DOHH2 (cell line): ENCODE measurements around the gene SLC2A10.

Experiments
- H3F3A ChIP-seq: fragments of 200-600 bp; sonication (generic), shearing (Covaris generic); 2 replicates; pipeline ENCODE4 v1.6.0; 2016; ENCODE audit warnings: antibody characterized with exemption, mild to moderate bottlenecking; ENCODE audit not compliant: control insufficient read depth, insufficient read depth
- H3K27ac ChIP-seq: fragments of 200-600 bp; sonication (generic); 2 replicates; pipeline ENCODE4 v1.5.1; 2014; ENCODE audit warnings: low read depth, mild to moderate bottlenecking, low read length, moderate library complexity
- H3K27me3 ChIP-seq: fragments of 200-600 bp; sonication (generic); 2 replicates; pipeline ENCODE4 v1.6.1; 2014; ENCODE audit warnings: mild to moderate bottlenecking, low read length, mixed read lengths; ENCODE audit not compliant: control insufficient read depth
- H3K36me3 ChIP-seq: fragments of 200-600 bp; sonication (generic); 2 replicates; pipeline ENCODE4 v1.6.1; 2014; ENCODE audit warnings: mild to moderate bottlenecking, low read length, moderate library complexity, mixed read lengths; ENCODE audit not compliant: control insufficient read depth
- H3K4me1 ChIP-seq: fragments of 200-600 bp; sonication (generic); 2 replicates; pipeline ENCODE4 v1.6.1; 2014; ENCODE audit warnings: mild to moderate bottlenecking, low read length, mixed read lengths; ENCODE audit not compliant: control insufficient read depth
- H3K4me2 ChIP-seq: fragments of 200-600 bp; sonication (generic); 2 replicates; pipeline ENCODE4 v1.6.0; 2014; ENCODE audit warnings: mild to moderate bottlenecking, low read length, moderate library complexity
- H3K4me3 ChIP-seq: fragments of 200-600 bp; sonication (generic); 2 replicates; pipeline ENCODE4 v1.5.1; 2014; ENCODE audit warnings: mild to moderate bottlenecking, low read length, mixed read lengths
- H3K79me2 ChIP-seq: fragments of 200-600 bp; sonication (generic); 2 replicates; pipeline ENCODE4 v1.6.1; 2014; ENCODE audit warnings: mild to moderate bottlenecking, low read length, mixed read lengths; ENCODE audit not compliant: control insufficient read depth
- H3K9me2 ChIP-seq: fragments of 200-600 bp; sonication (generic); replicated peaks from 2 replicates; pipeline ENCODE4 v1.6.1; 2014; ENCODE audit warnings: mild to moderate bottlenecking, low read length, mixed read lengths; ENCODE audit not compliant: control insufficient read depth
- H3K9me3 ChIP-seq: fragments of 200-600 bp; sonication (generic); 2 replicates; pipeline ENCODE4 v1.6.1; 2014; ENCODE audit warnings: antibody characterized with exemption, low read length, mixed read lengths; ENCODE audit not compliant: control insufficient read depth, insufficient read depth
- H4K20me1 ChIP-seq: fragments of 200-600 bp; sonication (generic); 2 replicates; pipeline ENCODE4 v1.6.0; 2014; ENCODE audit warnings: low read depth, mild to moderate bottlenecking, antibody characterized with exemption, low read length, moderate library complexity; ENCODE audit not compliant: control insufficient read depth, insufficient read depth
- CTCF ChIP-seq: fragments of 200-600 bp; sonication (generic); IDR thresholded peaks from one replicate; pipeline ENCODE4 v1.5.1; 2014; ENCODE audit warnings: antibody characterized with exemption, mild to moderate bottlenecking, low read depth, low read length; ENCODE audit not compliant: poor library complexity, severe bottlenecking
- EZH2phosphoT487 ChIP-seq: fragments of 200-600 bp; sonication (generic); IDR thresholded peaks from 2 replicates; pipeline ENCODE4 v1.6.1; 2017; ENCODE audit warnings: borderline replicate concordance, mild to moderate bottlenecking, antibody characterized with exemption, low read length, moderate library complexity, mixed read lengths

SLC2A10 gene

GRCh38 chr20:46755483-46756413 is 46.3 kb downstream of the SLC2A10 start:
- Histone ChIP-seq H3K27me3 (no peaks in the 10 kb centered on the region), H4K20me1 (no peaks in the 10 kb centered on the region; the same call in 1 of the 2 replicates), H3K9me3 (no peaks in the 10 kb centered on the region), H3F3A (no peaks in the 10 kb centered on the region), H3K9me2 (no peaks in the 10 kb centered on the region), H3K4me2 (no peak overlapping the region), H3K79me2 (no peaks in the 10 kb centered on the region), H3K4me1 (peaks cover 4% of the 10 kb centered on the region), H3K4me3 (no peak overlapping the region), H3K36me3 (no peaks in the 10 kb centered on the region), H3K27ac (no peak overlapping the region)
- TF ChIP-seq CTCF (no peak), EZH2phosphoT487 (no peak)

GRCh38 chr20:46756419-46756818 is 47.0 kb downstream of the SLC2A10 start:
- H3K9me3 ChIP-seq = no peaks in the 10 kb centered on the region
- no peaks in the 10 kb centered on the region for H3K36me3 ChIP-seq
- H3K4me3 ChIP-seq = no peak overlapping the region
- no peaks in the 10 kb centered on the region for H3F3A ChIP-seq
- no peaks in the 10 kb centered on the region for H3K79me2 ChIP-seq
- H3K4me1 ChIP-seq = peaks cover 4% of the 10 kb centered on the region
- no peaks in the 10 kb centered on the region for H3K9me2 ChIP-seq
- no peak overlapping the region for H3K4me2 ChIP-seq
- H3K27me3 ChIP-seq = no peaks in the 10 kb centered on the region
- no peak overlapping the region for H3K27ac ChIP-seq
- no peaks in the 10 kb centered on the region; the same call in 1 of the 2 replicates for H4K20me1 ChIP-seq
- TF ChIP-seq EZH2phosphoT487 (no peak), CTCF (no peak)

DNA sequence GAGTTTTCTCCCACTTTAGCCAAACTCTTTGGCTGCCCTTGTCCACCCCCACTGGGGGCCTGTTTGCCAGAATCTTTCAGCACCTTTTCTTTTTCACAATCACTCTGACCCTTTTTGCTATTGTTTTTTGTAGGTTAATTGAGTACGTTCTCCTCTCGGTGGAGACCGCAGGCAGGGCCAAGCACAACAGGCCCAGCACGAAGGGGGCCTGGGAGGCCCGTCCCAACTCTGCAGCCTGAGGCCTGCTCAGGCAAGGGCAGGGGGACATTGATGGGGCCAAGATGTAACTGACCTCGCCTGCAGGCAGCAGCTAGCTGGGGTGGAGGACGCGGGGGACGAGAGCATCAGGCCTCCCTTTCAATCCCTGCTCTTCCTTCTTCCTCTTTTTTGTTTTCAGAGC is 47.7 kb downstream of the SLC2A10 start:
- Histone ChIP-seq H4K20me1 (no peaks in the 10 kb centered on the region; the same call in 1 of the 2 replicates), H3F3A (no peaks in the 10 kb centered on the region), H3K27ac (no peak overlapping the region), H3K4me2 (no peak overlapping the region), H3K9me2 (no peaks in the 10 kb centered on the region), H3K4me1 (peaks cover 4% of the 10 kb centered on the region), H3K79me2 (no peaks in the 10 kb centered on the region), H3K27me3 (no peaks in the 10 kb centered on the region), H3K36me3 (no peaks in the 10 kb centered on the region), H3K4me3 (no peak overlapping the region), H3K9me3 (no peaks in the 10 kb centered on the region)
- TF ChIP-seq EZH2phosphoT487 = no peak
- no peak for TF ChIP-seq CTCF
